Progenitor cell of endocrine pancreas (in vitro differentiated cells): ENCODE measurements around the gene TLL2. TPM values are rescaled to one million over a fixed set of nuclear protein-coding genes. Genes with fewer than 3 reads are reported as not detected.
A peak's percentile ranks its signal among the peaks of the same experiment; 100 is the strongest.

Experiments
- DNase-seq: peaks from one replicate; pipeline ENCODE4 v3.0.0; 2021; ENCODE audit warnings: low spot score; ENCODE audit not compliant: unreplicated experiment
- H3K27ac Mint-ChIP-seq: 2 replicates; pipeline ENCODE4 v1.8.0; 2021; ENCODE audit warnings: mild to moderate bottlenecking, moderate library complexity, mixed read lengths
- H3K27me3 Mint-ChIP-seq: 2 replicates; pipeline ENCODE4 v1.8.0; 2021; ENCODE audit warnings: mixed read lengths
- H3K36me3 Mint-ChIP-seq: 2 replicates; pipeline ENCODE4 v1.8.0; 2022; ENCODE audit warnings: mixed read lengths; ENCODE audit not compliant: insufficient read depth
- H3K4me1 Mint-ChIP-seq: 2 replicates; pipeline ENCODE4 v1.8.0; 2021; ENCODE audit warnings: low read depth, mixed read lengths
- H3K4me3 Mint-ChIP-seq: 2 replicates; pipeline ENCODE4 v1.8.0; 2021; ENCODE audit warnings: low read depth, mild to moderate bottlenecking, moderate library complexity, mixed read lengths
- H3K9me3 Mint-ChIP-seq: 2 replicates; pipeline ENCODE4 v1.8.0; 2021; ENCODE audit warnings: low read depth, mixed read lengths
- CTCF ChIP-seq: fragments of 200-600 bp; sonication (generic); IDR thresholded peaks from one replicate; pipeline ENCODE4 v1.5.0; 2021; ENCODE audit warnings: antibody characterized with exemption, mild to moderate bottlenecking; ENCODE audit not compliant: unreplicated experiment
- total RNA-seq: library from RNA; stranded (reverse); gene quantifications from 2 replicates; pipeline ENCODE4 v1.2.1, GENCODE V29; 2021

Gene TLL2
- total RNA-seq, 1 donor from 2014 or later, result 0.60 TPM

GRCh38 chr10:96341219-96342182 lies 172.2 kb downstream of the TLL2 start:
- Mint-ChIP-seq H3K9me3 (peaks cover 7% of the 10 kb centered on the region), H3K27me3 (peaks cover 2% of the 10 kb centered on the region), H3K4me3 (no peak overlapping the region), H3K36me3 (no peaks in the 10 kb centered on the region), H3K27ac (peak overlapping the region; percentile 53), H3K4me1 (no peaks in the 10 kb centered on the region)
- TF ChIP-seq CTCF, result no peak
- DNase-seq, result no peak

- Mint-ChIP-seq H3K4me1 (no peaks in the 10 kb centered on the region), H3K27me3 (peaks cover 2% of the 10 kb centered on the region), H3K36me3 (no peaks in the 10 kb centered on the region), H3K9me3 (no peaks in the 10 kb centered on the region), H3K27ac (no peak overlapping the region), H3K4me3 (no peak overlapping the region)
- DNase-seq, result peak; percentile 46
- peak; percentile 85 for TF ChIP-seq CTCF
These were observed 173.5 kb downstream of the TLL2 start for GRCh38 chr10:96339956-96340904.

- H3K4me1 Mint-ChIP-seq, result no peaks in the 10 kb centered on the region
- H3K9me3 Mint-ChIP-seq, result no peaks in the 10 kb centered on the region
- no peak overlapping the region for H3K27ac Mint-ChIP-seq
- no peak overlapping the region for H3K4me3 Mint-ChIP-seq
- H3K27me3 Mint-ChIP-seq, result no peaks in the 10 kb centered on the region
- no peak for DNase-seq
- no peak for TF ChIP-seq CTCF
- no peaks in the 10 kb centered on the region for H3K36me3 Mint-ChIP-seq
These were observed 174.3 kb downstream of the TLL2 start for GRCh38 chr10:96339383-96339782.

- Mint-ChIP-seq H3K9me3 (no peaks in the 10 kb centered on the region), H3K4me3 (no peak overlapping the region), H3K4me1 (no peaks in the 10 kb centered on the region), H3K27ac (no peak overlapping the region), H3K36me3 (no peaks in the 10 kb centered on the region), H3K27me3 (peaks cover 3% of the 10 kb centered on the region)
- no peak for DNase-seq
- no peak for TF ChIP-seq CTCF
These were observed 175.3 kb downstream of the TLL2 start for GRCh38 chr10:96338279-96338925.

- no peak for DNase-seq
- no peak for TF ChIP-seq CTCF
- Mint-ChIP-seq H3K4me1 (no peaks in the 10 kb centered on the region), H3K9me3 (no peaks in the 10 kb centered on the region), H3K36me3 (no peaks in the 10 kb centered on the region), H3K27ac (no peak overlapping the region), H3K4me3 (no peak overlapping the region), H3K27me3 (peaks cover 7% of the 10 kb centered on the region)
These were observed 176.6 kb downstream of the TLL2 start for GRCh38 chr10:96337106-96337505.
